Transverse colon (tissue), 4 donors: ENCODE data around the gene HDDC2. TPM values are rescaled to one million over a fixed set of nuclear protein-coding genes. Genes with fewer than 3 reads are reported as not detected.

Experiments used
- DNase-seq: peaks from one replicate; pipeline ENCODE4 v3.0.0-alpha.2; 2019
- H3K27ac ChIP-seq, 4 donors: fragments of 200-600 bp; sonication (generic); 2 replicates each; pipeline ENCODE4 v1.5.1; 2016 to 2018; ENCODE audit warnings: inconsistent platforms in 4 of 4
- H3K27me3 ChIP-seq: fragments of 200-600 bp; sonication (generic); 2 replicates; pipeline ENCODE4 v1.5.1; 2017; ENCODE audit warnings: inconsistent platforms
- H3K36me3 ChIP-seq, 4 donors: fragments of 200-600 bp; sonication (generic); 2 replicates each; pipeline ENCODE4 v1.5.1; 2017 to 2019; ENCODE audit warnings: inconsistent platforms in 4 of 4
- H3K4me1 ChIP-seq, 4 donors: fragments of 200-600 bp; sonication (generic); 2 replicates each; pipeline ENCODE4 v1.5.1; 2017 to 2020; ENCODE audit warnings: inconsistent platforms in 4 of 4
- H3K4me3 ChIP-seq, 4 donors: fragments of 200-600 bp; sonication (generic); 1 replicate in 1 of 4; 2 replicates in 3 of 4; pipeline versions ENCODE4 v1.5.1 to v1.6.1; 2017 to 2019; ENCODE audit warnings: inconsistent platforms in 4 of 4
- H3K9me3 ChIP-seq, 2 donors: fragments of 200-600 bp; sonication (generic); 2 replicates each; pipeline ENCODE4 v1.5.1; 2017 to 2019; ENCODE audit warnings: inconsistent platforms in 2 of 2
- CTCF ChIP-seq, 5 experiments: fragments of 200-600 bp in 3 of 5; fragments of 450-650 bp in 2 of 5; sonication (generic) in 3 of 5; IDR thresholded peaks; 1 replicate in 2 of 5; 2 replicates in 3 of 5; pipeline ENCODE4 v1.5.1; 2016 to 2017; ENCODE audit warnings: antibody characterized with exemption in 5 of 5, inconsistent platforms in 3 of 5, mild to moderate bottlenecking in 2 of 5, moderate library complexity in 1 of 5
- EP300 ChIP-seq: sonication (generic); formaldehyde crosslinking; IDR thresholded peaks from one replicate; pipeline ENCODE4 v1.6.1; 2017; ENCODE audit warnings: antibody characterized with exemption, low read depth
- POLR2A ChIP-seq: fragments of 450-650 bp; IDR thresholded peaks from one replicate; pipeline ENCODE4 v1.6.1; 2016; ENCODE audit warnings: antibody characterized with exemption, mild to moderate bottlenecking, moderate library complexity
- POLR2AphosphoS5 ChIP-seq, 3 donors: sonication (generic); formaldehyde crosslinking; IDR thresholded peaks; one replicate each; pipeline ENCODE4 v1.6.1; 2016; ENCODE audit warnings: antibody characterized with exemption in 3 of 3
- WGBS, 2 donors: methylation state at CpG; one replicate each; pipeline ENCODE4 v1.1.5; 2018; ENCODE audit warnings: low coverage in 1 of 2; 5-methylcytosine and 5-hydroxymethylcytosine counted together
- in situ Hi-C, 4 donors: fragments of 200-750 bp; cut with MboI; loops; one replicate each; pipeline versions ENCODE4 v1.15.0 to v1.15.1; 2017; ENCODE audit warnings: low sequenced_read_pairs in 3 of 4, low pct_ligation_motif_present in 1 of 4, low pct_unique_long_range_greater_than_20kb in 1 of 4
- intact Hi-C: fragments of 100-400 bp; cut with DNase I; formaldehyde crosslinking; loops from one replicate; pipeline ENCODE4 v1.15.1; 2023; ENCODE audit warnings: low total_unique reads
- total RNA-seq, 4 donors: library from RNA; depleted of rRNA; stranded (reverse); fragments of >200 nt; gene quantifications; one replicate each; pipeline ENCODE4 v1.1.0, GENCODE V29; 2016

HDDC2 gene
- total RNA-seq, 4 donors from 2014 or later: 7.2 to 42.4 (median 25.7) TPM

GRCh38 chr6:125232466-125232865, 69.3 kb downstream of the HDDC2 start:
- WGBS, 2 donors: 83 to 95% methylated on average over 1 of the region's 1 CpG

GRCh38 chr6:125231574-125232343, 70.0 kb downstream of the HDDC2 start:
- Histone ChIP-seq H3K4me3 (no peak overlapping the region), H3K27me3 (no peaks in the 10 kb centered on the region), H3K4me1 (peaks cover 0 to 29% (median 0%) of the 10 kb centered on the region in 4 donors), H3K27ac (peak overlapping the region in 1 of 4 donors; percentile 44), H3K36me3 (no peaks in the 10 kb centered on the region), H3K9me3 (no peaks in the 10 kb centered on the region)
- TF ChIP-seq POLR2A: no peak
- no peak for TF ChIP-seq EP300
- TF ChIP-seq CTCF (IDR thresholded peaks at IDR 0.05): no peak
- TF ChIP-seq POLR2AphosphoS5 (IDR thresholded peaks at IDR 0.05): no peak
- 73 to 80% methylated on average over 4 to 7 of the region's 7 CpGs for WGBS, 2 donors
- in situ Hi-C loops: no loop called here
- no peak for DNase-seq
- intact Hi-C loops: no loop called here

More at GRCh38 chr6:125232466-125232865, 69.3 kb downstream of the HDDC2 start:
- intact Hi-C loops: no loop called here
- no peak for TF ChIP-seq CTCF (IDR thresholded peaks at IDR 0.05)
- no peak for TF ChIP-seq POLR2A
- TF ChIP-seq EP300: no peak
- TF ChIP-seq POLR2AphosphoS5 (IDR thresholded peaks at IDR 0.05): no peak
- H3K27ac ChIP-seq: no peak overlapping the region
- no peaks in the 10 kb centered on the region for H3K36me3 ChIP-seq
- H3K9me3 ChIP-seq: no peaks in the 10 kb centered on the region
- H3K4me1 ChIP-seq: peaks cover 0 to 29% (median 0%) of the 10 kb centered on the region in 4 donors
- no peaks in the 10 kb centered on the region for H3K27me3 ChIP-seq
- H3K4me3 ChIP-seq: no peak overlapping the region
- no peak for DNase-seq
- in situ Hi-C loops: no loop called here

- H3K4me1 ChIP-seq: peaks cover 0 to 29% (median 0%) of the 10 kb centered on the region in 4 donors
- H3K27me3 ChIP-seq: no peaks in the 10 kb centered on the region
- in situ Hi-C loops: no loop called here
- H3K9me3 ChIP-seq: no peaks in the 10 kb centered on the region
- H3K36me3 ChIP-seq: no peaks in the 10 kb centered on the region
- TF ChIP-seq POLR2AphosphoS5 (IDR thresholded peaks at IDR 0.05) (no peak), EP300 (no peak), POLR2A (no peak), CTCF (IDR thresholded peaks at IDR 0.05) (no peak)
- 43 to 60% methylated on average over 1 of the region's 1 CpG for WGBS, 2 donors
- intact Hi-C loops: no loop called here
- DNase-seq: peak; percentile 62
- no peak overlapping the region for H3K4me3 ChIP-seq
- H3K27ac ChIP-seq: peak overlapping the region in 2 of 4 donors; percentile 1 to 44
Observed at GRCh38 chr6:125231133-125231532, 70.6 kb downstream of the HDDC2 start.

- H3K27ac ChIP-seq: peak overlapping the region in 2 of 4 donors; percentile 1 to 44
- H3K27me3 ChIP-seq: no peaks in the 10 kb centered on the region
- intact Hi-C loops (no loop called here), in situ Hi-C loops (no loop called here)
- WGBS, 2 donors: 77% methylated on average over 3 of the region's 3 CpGs
- no peak for DNase-seq
- H3K9me3 ChIP-seq: no peaks in the 10 kb centered on the region
- no peak overlapping the region for H3K4me3 ChIP-seq
- TF ChIP-seq EP300 (no peak), POLR2AphosphoS5 (IDR thresholded peaks at IDR 0.05) (no peak), POLR2A (no peak), CTCF (IDR thresholded peaks at IDR 0.05) (no peak)
- peaks cover 0 to 29% (median 0%) of the 10 kb centered on the region in 4 donors for H3K4me1 ChIP-seq
- H3K36me3 ChIP-seq: no peaks in the 10 kb centered on the region
Observed at GRCh38 chr6:125230674-125231073, 71.1 kb downstream of the HDDC2 start.
